Stimulated activated CD8-positive, alpha-beta memory T cell treated with anti-CD3 and anti-CD28 coated beads, Interleukin-4, amount 100 ng/mL, for 48 hours (primary cell): ENCODE data around the gene PSMD12.
"Not testable (repeated sequence)": the region's sequence is repeated elsewhere in the genome, so short reads cannot be mapped to it uniquely, and the experiment has no call there.

Source experiments
- DNase-seq: peaks from one replicate; pipeline ENCODE4 v3.0.0-alpha.2; 2020

Gene PSMD12

DNA sequence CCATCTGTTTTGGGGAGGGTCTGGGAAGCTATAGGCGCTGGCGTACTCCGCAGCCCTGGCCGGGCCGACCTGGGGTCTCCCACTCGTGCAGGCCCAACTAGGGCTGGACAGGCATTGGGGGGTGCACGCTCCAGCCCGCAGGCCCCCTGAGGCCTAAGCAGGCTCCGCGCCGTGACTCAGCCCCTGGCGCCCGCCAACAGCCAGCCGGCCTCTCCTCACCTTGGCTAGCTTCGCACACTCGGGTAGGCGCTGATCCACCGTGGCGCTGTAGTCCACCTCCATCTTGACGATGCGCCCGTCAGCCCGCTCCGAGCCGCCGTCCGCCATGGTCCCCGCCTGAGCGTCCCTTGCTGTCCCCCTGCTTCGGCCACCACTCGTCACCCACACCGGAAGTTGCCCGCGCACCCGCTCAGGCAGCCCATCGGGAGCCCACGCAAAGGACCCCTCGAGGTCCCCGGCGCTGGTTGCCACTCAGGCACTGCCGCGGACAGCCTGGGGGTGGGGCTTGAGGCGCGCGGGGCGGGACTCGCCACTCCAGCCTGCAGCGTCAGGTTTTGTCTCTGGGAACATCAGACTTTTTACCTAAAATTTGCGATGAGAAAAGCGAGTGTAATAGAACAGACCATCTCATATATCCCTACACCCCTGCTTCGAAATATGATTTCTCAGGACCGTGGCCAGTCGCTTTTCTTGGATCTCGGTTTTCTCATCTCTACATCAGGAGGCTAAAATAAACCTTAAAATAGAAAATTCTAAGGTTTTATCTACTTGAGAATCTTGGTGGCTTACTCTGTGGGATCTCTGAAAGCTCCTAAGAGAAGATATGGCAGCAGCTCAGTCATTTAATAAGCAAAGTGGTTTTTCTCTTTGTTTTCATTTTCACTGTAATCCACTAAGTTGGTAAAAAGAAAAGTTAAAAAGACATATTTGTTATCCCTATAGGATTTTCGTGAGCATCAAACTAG lies at the start of gene PSMD12:
Gene PSMD12, minus strand, starts transcription at position 385 of the 965 bp plus-strand sequence. Its CDS starts 58 bp downstream, at position 327.
- peak; percentile 98 for DNase-seq

DNA sequence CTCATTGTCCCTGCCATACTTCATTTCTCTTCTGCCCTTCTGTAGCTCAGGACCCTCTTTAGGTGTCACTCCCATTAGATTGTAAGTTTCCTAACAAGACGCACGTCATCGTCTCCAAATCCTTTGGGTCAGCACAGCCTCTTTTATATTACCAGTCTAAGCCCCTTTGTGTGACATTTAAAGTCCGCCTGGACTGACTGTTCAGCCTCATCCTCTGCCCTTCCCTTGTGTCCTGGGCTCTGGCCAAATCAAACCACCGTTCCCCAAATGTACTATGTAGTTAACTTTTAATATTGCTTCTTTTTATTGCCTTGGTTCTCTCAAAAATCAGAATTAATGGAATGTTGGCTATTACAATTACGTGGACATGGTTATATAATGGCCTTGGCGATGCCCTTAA lies 48.9 kb upstream of the PSMD12 start:
- no peak for DNase-seq

DNA sequence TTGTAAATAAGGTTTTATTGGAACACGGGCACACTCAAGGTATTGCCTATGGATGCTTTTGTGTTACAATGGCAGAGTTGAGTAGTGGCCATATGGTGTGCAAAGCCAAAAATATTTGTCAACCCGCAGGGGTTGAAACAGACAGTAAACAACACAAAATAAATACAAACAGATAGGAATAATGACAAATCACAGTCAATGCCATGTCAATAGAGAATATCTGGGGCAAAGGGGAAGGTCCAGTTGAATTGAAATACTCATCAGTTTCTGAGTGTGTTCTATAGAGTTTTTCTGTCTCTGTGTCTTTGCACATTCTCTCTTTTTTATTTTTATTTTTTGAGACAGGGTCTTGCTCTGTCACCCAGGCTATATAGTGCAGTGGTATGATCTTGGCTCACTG lies 48.2 kb upstream of the PSMD12 start:
- no peak for DNase-seq

DNA sequence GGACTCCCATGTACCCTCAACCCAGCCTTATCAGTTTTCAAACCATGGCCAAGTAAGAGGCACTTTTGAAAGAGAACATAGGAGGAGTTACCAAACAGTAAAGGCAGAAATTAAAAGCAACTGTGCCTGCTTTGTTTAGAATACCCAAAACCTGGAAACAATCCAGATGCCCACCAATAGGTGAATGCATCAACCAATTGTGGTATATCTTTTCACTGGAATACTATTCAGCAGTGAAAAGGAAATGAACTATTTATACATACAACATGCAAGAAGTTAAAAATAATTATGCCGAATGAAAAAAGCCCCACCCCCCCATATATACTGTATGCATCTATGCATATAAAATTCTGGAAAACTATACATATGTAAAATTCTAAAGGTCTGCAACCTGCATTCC lies 47.8 kb upstream of the PSMD12 start:
- DNase-seq, result no peak

DNA sequence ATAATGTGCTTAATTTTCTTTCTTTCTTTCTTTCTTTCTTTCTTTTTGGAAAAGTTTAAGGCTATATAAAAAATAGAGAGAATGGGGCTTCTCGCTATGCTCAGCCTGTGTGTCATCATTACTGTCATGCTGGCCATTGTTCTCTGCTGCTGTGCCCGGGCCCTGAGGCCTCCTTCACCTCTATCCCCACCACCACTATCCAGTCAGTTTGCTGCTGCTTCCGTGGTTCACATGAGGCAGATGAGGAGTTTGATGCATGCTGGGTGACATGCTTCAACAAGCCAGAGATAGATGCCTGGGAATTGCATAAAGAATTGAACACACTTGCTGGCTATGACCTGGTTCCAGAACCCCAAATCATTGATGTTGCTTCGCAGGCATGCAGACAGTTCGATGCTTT lies 47.0 kb upstream of the PSMD12 start:
- DNase-seq, result peak; percentile 14

DNA sequence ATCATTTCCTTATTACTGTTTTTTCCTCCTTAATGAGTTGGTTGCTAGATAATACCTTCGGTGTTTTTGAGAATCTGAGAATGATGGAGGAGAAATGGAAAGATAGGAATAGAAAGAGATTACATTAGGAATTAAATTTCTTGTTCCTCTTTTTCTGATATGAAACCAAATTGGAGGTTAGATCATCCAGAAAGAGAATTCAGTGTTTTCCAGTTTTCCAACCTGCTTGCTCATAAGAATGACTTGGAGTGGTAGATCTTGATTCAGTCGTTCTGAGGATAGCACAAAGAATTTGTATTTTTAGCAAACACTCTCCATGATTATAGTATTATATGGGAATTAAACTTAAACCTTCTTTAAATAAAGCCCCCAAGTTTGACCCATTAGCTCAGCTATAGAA lies 46.6 kb upstream of the PSMD12 start:
- DNase-seq, result no peak

DNA sequence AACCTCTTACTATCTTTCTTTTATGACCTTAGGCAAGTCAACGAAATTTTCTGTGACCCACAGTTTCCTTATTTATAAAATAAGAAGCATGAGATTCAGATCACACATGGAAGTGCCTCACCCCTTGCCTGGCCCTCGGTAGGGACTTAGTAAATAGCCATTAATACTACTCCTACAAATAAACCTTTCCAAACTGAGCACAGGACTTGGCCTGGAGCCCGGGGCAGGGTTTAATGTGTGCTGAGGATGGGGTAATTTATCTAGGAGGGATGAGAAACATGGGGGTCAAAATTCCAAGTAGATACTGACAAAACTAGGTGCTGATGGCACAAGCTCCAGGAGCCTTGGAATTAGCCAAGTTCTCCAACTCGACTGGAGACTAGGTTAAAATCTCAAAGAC lies 45.7 kb upstream of the PSMD12 start:
- DNase-seq, result no peak

DNA sequence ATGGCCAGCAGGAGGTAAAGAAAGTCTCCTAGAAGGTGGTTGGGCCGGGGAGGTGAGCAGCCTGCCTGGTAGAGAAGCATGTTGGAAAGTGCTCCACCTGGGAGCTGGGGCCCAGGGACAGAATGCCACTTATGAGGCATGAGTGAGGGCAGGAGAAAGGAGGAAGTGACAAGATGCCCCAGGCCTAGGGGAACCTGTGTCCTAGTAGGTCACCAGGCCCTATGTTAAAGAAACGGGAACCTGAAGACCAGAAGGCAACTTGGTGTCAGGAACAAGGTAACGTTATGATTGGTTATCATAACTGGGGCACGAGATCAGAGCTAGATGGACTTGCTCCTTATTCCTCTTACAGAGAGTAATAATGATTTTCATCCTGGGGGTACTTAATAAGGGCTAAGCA lies 45.0 kb upstream of the PSMD12 start:
- no peak for DNase-seq

DNA sequence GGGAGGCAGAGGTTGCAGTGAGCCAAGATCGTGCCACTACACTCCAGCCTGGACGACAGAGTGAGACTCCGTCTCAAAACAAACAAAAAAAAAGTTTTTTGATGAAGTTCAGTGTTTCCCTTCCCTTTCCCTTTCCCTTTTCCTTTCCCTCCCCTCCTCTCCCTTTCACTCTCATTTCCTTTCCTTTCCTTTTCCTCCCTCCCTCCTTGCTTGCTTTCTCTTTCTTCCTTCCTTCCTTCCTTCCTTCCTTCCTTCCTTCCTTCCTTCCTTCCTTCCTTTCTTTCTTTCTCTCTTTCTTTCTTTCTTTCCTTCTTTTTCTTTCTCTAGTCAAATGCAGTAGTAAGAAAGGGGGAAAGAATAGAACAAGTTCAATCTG lies 42.1 kb upstream of the PSMD12 start:
- not testable (repeated sequence) for DNase-seq

DNA sequence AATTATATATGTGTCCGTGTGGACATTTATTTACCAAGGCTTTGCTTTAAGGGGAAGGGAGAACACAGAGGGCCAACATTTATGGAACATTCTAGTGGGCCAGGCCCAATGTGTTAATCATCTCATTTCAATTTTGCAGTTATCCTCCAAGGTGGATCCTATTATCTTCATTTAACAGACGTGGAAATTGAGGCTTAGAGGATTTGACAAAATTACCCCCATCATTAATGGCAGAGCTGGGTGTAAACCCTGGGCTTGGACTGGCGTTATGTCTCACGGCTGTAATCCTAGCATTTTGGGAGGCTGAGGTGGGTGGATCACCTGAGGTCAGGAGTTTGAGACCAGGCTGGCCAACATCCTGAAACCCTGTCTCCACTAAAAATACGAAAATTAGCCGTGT lies 37.1 kb upstream of the PSMD12 start:
- no peak for DNase-seq

DNA sequence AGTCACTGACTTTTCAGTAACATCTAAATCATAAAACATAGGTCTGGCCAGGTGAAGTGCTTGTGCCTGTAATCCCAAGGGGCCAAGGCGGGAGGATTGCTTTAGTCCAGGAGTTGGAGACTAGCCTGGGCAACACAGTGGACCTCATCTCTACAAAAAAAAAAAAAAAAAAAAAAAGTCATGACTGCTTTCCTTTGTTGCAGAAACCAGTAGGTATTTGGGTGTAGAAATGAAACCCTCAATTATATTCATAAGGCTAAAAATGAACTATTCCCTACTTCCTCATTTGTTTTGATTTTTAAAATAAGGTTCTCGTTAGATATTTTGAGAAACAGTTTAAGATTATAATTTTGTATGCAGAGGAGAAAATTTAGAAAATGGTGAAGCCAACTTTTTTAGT lies 36.7 kb upstream of the PSMD12 start:
- DNase-seq, result no peak

DNA sequence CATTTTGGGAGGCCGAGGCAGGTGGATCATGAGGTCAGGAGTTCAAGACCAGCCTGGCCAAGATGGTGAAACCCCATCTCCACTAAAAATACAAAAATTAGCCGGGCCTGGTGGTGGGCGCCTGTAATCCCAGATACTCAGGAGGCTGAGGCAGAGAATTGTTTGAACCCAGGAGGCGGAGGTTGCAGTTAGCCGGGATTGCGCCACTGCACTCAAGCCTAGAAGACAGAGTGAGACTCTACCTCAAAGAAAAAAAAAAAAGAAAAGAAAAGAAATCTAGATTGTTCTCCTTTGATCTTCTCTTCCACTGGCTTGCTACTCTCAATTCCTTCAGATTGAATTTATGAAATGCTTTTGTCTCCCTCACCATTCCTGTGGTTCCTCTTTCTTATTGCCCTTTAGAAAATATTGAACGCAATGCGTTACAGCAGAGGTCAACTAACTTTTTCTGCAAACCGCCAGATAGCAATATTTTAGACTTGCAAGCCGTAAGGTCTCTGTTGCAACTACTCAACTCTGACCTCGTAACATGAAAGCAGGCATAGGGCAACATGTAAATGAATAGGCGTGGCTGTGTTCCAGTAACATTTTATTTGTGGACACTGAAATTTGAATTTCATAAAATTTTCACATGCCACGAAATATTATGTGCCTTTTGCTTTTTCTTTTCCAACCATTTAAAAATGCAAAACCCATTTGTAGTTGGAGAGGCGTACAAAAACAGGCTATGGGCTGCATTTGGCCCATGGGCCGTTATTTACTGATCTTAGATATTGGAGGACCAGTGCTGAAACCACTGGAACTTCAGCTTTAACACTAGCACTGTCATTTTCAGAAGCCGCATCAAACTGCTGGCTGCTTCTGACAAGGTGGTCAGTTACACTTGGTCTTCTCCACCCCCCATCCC lies 35.5 kb upstream of the PSMD12 start:
- no peak for DNase-seq

DNA sequence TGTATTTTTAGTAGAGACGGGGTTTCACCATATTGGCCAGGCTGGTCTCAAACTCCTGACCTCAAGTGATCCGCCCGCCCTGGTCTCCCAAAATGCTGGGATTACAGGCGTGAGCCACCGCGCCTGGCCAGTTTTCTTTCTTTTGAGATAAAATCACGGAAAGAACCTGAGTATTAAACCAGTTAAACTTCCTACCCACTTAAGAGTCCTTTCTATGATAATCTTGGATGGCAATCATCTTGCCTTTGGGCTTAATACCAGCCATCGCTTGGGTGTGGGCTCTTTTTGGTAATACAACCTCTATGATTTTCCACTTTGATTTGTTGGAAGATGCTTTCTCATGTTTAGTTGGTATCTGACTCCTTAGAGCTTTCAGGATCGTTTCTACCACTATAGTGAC lies 34.7 kb upstream of the PSMD12 start:
- DNase-seq, result no peak

DNA sequence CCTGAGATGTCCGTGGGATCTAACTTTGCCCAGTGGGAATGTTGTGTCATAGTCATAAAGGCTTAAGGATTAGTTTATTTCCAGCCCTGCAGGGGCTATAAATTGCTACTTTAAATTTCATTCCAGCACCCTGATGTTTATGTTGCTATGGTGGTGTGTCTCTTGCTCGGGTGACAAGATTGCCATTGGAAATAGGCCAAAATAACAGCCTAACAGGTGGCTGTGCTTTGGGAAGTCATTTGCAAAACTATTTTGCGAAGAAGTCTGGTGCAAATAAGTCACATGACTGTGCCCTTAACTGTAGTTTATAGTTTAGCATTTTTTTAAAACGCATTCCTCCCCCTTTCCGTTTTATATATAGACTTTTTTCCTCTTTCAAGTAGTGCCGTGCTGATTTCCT lies 33.8 kb upstream of the PSMD12 start:
- no peak for DNase-seq

DNA sequence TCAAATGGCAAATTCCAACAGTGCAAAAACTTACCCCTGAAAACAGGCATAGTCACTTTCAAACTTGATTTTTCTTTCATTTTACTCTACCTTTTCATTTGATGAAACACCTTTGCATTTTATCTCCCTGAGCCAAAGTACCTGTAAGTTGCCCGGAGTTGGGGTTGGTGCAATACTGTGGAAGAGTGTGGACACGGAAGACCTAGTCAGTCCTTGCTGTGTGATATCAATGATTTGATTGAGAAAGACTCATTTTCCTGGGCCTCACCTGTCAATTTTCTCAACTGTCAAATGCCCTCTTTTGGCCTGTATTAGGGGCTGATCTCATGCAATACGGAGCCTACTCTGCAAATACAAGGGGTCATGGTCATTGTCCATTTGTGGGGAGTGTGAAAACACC lies 33.3 kb upstream of the PSMD12 start:
- no peak for DNase-seq

DNA sequence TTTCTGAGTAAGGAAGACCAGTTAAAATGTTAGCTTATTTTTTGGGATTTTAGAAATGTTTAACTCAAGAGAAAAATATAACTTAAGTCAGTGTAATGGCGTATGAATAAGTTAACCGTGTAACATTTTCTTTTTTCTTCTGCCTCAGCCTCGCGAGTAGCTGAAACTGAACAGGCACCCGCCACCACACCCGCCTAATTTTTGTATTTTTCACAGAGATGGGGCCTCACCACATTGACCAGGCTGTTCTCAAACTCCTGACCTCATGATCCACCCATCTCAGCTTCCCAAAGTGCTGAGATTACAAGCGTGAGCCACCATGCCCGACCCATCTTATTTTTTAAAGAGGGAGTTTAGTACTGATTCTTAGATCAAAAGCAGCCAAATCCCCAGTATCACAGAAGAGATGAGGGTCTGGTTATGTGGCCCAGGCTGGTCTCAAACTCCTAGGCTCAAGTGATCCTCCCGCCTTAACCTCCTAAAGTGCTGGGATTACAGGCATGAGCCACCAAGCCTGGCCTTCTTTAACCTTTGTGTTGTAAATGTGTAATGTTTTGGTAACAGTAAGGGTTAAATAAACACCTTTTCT lies 27.5 kb upstream of the PSMD12 start:
- peak; percentile 19 for DNase-seq

DNA sequence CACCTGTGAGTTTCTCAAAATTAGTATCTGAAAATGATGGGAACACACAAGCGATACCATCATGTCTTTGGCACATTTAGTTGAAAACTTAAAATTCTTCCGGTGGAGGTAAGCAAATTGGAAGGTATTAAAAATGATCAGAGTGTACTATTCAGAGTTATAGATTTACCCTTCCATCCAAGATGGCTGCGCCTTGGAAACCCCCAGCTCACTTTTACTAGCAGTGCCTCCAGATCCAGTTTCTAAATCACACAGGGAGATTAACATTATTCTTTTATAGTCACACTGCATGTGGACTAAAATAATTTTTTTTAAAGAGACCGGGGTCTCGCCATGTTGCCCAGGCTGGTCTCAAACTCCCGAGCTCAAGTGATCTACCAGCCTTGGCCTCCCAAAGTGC lies 25.7 kb upstream of the PSMD12 start:
- no peak for DNase-seq

DNA sequence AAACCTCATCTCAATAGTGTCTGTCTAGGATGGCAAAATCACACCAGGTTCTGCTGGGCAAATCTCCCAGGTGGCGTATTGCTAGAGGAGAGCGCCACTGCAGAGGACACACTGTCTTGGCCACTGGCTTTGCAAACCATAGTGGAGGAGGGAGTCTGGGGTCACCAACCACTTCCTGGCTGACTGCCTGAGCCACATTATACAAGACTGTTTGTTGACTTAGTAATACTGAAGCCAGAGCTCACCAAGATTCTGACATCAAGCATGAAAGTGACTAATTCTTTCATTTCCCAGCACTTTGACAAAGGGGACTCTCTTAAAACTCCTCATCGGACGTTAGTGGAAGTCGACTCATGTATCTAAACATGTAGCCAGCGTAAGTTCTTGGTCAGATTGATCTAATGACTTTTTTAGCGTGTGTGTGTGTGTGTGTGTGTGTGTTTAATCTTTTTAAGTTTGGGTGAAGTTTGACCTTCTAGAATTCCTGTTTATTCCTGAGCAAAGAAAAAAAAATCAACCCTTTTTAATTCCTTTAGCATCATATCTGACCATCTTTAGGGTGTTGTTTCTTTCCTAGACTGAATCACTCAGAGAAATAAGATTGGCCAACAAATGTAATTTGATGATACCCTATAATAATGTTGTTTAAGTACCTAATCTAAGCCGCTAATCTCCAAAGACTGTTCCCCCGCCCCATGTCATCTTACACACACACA lies 24.4 kb upstream of the PSMD12 start:
- peak; percentile 76 for DNase-seq

DNA sequence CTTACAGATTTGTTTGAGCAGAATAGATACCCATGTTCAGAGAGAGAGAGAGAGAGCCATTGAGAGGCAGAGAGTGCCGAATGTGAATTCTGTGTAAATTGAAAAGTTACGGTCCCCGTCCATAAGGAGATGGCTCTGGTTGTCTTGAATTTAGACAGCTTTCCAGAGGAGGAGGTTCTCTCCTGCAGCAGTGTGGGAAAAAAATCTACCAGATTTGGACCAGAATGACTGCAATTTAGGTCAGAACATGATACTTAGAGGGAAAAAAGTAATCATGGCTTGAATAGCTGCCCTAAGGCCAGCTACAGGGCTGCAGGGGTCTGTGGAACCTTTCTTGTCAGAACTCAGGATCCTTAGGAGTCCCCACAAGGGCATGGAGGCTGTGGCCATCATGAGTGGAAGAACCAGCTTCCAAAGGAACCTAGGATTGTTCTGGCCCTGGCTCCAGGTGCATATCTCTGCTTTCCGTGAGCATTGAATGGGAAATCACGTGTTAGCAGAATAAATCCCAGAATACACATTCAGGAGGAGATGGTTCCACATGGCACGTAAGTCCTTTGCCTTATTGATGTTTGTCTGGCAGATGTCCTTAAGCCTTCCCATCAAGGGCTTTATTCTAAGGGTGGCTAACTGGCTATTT lies 23.7 kb upstream of the PSMD12 start:
- DNase-seq, result no peak

DNA sequence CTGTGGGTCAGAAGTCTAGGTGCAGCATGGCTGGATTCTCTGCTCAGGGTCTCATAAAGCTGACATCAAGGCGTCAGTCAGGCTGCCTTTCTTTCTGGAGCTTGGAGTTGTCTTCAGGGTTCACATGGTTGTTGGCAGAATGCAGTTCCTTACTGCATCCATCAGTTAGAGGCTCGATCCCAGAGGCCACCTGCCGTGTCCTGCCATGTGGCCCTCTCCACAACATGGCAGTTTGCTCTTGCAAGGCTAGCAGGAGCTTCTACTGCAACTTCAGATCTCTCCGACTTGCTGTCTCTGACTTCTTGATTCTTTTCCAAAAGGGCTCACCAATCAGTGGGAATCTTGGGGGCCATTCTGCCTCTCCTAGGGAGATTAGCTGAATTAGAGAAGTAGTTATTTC lies 22.6 kb upstream of the PSMD12 start:
- peak; percentile 20 for DNase-seq

DNA sequence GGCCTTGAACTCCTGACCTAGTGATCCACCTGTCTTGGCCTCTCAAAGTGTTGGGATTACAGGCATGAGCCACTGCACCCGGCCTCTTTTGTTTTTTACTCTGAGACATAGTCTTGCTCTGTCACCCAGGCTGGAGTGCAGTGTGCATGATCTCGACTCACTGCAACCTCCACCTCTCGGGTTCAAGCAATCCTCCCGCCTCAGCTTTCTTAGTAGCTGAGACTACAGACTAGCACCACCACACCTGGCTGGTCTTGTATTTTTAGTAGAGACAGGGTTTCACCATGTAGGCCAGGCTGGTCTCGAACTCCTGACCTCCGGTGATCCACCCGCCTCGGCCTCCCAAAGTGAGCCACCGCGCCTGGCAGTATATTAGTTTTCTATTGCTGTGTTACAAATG lies 22.2 kb upstream of the PSMD12 start:
- DNase-seq, result peak; percentile 28

DNA sequence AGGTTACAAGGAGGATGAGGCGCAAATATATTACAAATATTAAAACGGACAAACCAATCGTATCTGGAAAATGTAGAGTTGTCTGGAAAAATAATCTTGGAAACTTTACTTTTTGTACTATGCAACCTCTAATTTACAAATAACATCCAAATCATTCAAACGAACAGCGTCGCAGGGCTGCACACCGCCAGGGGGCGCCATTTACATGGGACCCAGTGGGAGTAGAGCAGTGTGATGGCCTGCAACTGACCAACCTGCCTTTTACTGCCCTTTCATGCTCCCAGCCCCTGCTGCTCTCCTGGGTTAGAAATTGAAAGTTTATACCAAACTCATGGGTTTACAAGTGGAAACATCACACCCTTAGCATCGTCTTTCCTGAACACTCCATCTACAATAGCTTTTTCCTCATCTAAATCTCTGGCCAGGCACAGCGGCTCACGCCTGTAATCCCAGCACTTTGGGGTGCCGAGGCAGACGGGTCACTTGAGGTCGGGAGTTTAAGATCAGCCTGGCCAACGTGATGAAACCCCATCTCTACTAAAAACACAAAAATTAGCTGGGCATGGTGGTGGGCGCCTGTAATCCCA lies 20.7 kb upstream of the PSMD12 start:
- DNase-seq, result peak; percentile 90
